HepG2 (cell line): ENCODE measurements around the gene CFAP73. TPM values are rescaled to one million over a fixed set of nuclear protein-coding genes. Genes with fewer than 3 reads are reported as not detected.
A peak's percentile ranks its signal among the peaks of the same experiment; 100 is the strongest.

Experiments used
- CENPX ChIP-seq: sonication (generic); formaldehyde crosslinking; IDR thresholded peaks from 2 replicates; pipeline ENCODE4 v1.9.0; 2021; ENCODE audit warnings: mild to moderate bottlenecking, missing genetic modification reagents, moderate library complexity
- CHCHD3 ChIP-seq: sonication (generic); formaldehyde crosslinking; IDR thresholded peaks from 2 replicates; pipeline ENCODE4 v1.8.0; 2022; ENCODE audit warnings: mild to moderate bottlenecking, missing genetic modification reagents, moderate library complexity
- E2F5 ChIP-seq: sonication (generic); formaldehyde crosslinking; conservative IDR thresholded peaks from 2 replicates; pipeline ENCODE4 v1.4.0; 2020; ENCODE audit warnings: missing genetic modification reagents
- ELF3 ChIP-seq: IDR thresholded peaks from 2 replicates; pipeline ENCODE4 v1.6.1; 2016; ENCODE audit warnings: missing genetic modification reagents, missing compliant biosample characterization
- GATAD2A ChIP-seq: IDR thresholded peaks from 2 replicates; pipeline ENCODE4 v1.6.1; 2016
- HBP1 ChIP-seq: IDR thresholded peaks from 2 replicates; pipeline ENCODE4 v1.6.1; 2016; ENCODE audit warnings: low read depth, control low read depth
- HHEX ChIP-seq: IDR thresholded peaks from 2 replicates; pipeline ENCODE4 v1.6.1; 2016; ENCODE audit warnings: control low read depth
- HIVEP1 ChIP-seq: sonication (generic); formaldehyde crosslinking; IDR thresholded peaks from 2 replicates; pipeline ENCODE4 v1.4.0; 2020; ENCODE audit warnings: mild to moderate bottlenecking, missing genetic modification reagents
- MEIS2 ChIP-seq: sonication (generic); formaldehyde crosslinking; IDR thresholded peaks from 2 replicates; pipeline ENCODE4 v1.9.0; 2021; ENCODE audit warnings: mild to moderate bottlenecking, missing genetic modification reagents
- PAWR ChIP-seq: sonication (generic); formaldehyde crosslinking; IDR thresholded peaks from 2 replicates; pipeline ENCODE4 v1.4.0; 2020; ENCODE audit warnings: missing genetic modification reagents, mild to moderate bottlenecking, borderline replicate concordance
- RXRB ChIP-seq: IDR thresholded peaks from 2 replicates; pipeline ENCODE4 v1.6.1; 2016; ENCODE audit warnings: borderline replicate concordance, missing genetic modification reagents, missing compliant biosample characterization
- TBX3 ChIP-seq: fragments of 450-650 bp; IDR thresholded peaks from 2 replicates; pipeline ENCODE4 v1.6.1; 2017; ENCODE audit warnings: antibody characterized with exemption, mild to moderate bottlenecking, inconsistent platforms, borderline replicate concordance
- TCF7L2 ChIP-seq: IDR thresholded peaks from 2 replicates; pipeline ENCODE4 v1.6.1; 2011; ENCODE audit warnings: mild to moderate bottlenecking, low read depth, low read length, moderate library complexity
- ZNF740 ChIP-seq: sonication (generic); formaldehyde crosslinking; IDR thresholded peaks from 2 replicates; pipeline ENCODE4 v1.4.0; 2020; ENCODE audit warnings: missing genetic modification reagents
- ZNF816 ChIP-seq: sonication (generic); formaldehyde crosslinking; IDR thresholded peaks from 2 replicates; pipeline ENCODE4 v1.8.0; 2022; ENCODE audit warnings: missing genetic modification reagents, mild to moderate bottlenecking, borderline replicate concordance
- polyA plus RNA-seq, 8 experiments: library from polyadenylated mRNA; depleted of rRNA in 3 of 8; stranded (reverse) in 7 of 8; unstranded in 1 of 8; fragments of >200 nt; fragmentation: Illumina TruSeq in 4 of 8; extraction: Trizol in 4 of 8; gene quantifications; 2 replicates each; pipeline versions ENCODE4 v1.2.1 to v1.2.3, GENCODE V29; 2011 to 2016; ENCODE audit warnings: low read depth in 4 of 8, missing spikeins in 1 of 8, mixed read lengths in 1 of 8; ENCODE audit not compliant: insufficient read depth in 1 of 8
- total RNA-seq, 5 experiments: library from RNA; depleted of rRNA; stranded (reverse); fragments of >200 nt; fragmentation: Illumina TruSeq; extraction: Trizol; gene quantifications; 2 replicates each; pipeline ENCODE4 v1.2.3, GENCODE V29; 2016; ENCODE audit warnings: low read depth in 1 of 5
- TF ChIP-seq, protein P1 (sequence below), 2 experiments: fragments of 450-650 bp in 1 of 2; sonication (generic) in 1 of 2; formaldehyde crosslinking in 1 of 2; IDR thresholded peaks; 2 replicates each; pipeline versions ENCODE4 v1.6.1 to v1.8.0; 2016 to 2022; ENCODE audit warnings: antibody characterized with exemption in 1 of 2, mild to moderate bottlenecking in 1 of 2, missing genetic modification reagents in 1 of 2

Gene CFAP73
- total and polyA plus RNA-seq, 2 of the 13 experiments (the other 11 are each of a cell fraction or from before 2014, with no cell fraction given): not detected

DNA sequence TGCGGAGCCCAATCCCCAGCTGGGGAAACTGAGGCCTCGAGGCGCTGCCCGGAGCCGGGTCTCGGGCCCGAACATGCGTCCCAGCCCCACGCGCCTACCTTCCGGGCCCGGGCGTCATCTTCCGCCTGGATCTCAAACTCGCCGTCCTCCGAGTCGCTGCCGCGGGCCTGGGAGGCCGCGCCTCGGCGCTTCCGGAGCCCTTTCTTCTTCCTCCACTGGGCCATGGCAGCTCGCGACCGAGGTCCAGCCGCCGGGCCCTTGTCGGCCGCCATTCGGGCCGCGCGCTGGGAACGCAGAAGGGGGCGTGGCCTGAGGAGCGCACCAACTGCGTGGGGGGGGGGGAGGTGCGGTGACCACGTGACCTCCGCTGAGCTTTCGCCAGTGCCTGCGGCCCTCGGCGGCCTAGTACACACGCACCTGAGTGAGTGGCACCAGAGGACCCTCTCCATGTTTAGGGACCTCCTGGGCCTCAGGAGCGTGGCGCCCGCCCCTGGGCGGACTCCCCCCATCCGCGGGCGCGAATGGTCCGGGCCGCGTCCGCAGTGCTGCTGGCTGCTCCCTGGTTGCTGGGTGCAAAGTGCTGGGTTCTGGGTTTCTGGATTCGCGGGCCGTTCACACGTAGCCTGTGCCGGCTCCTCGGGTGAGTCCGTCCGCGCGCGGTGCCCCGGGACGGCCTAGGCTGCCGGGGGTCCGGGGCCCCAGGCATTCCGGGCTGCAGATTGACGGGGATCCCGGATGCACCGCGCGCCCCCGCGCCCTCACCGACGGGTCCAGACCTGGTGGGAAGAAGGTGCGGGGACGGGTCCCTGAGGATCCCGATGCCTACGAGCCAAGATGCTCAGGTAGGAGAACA lies 35.9 kb downstream of the CFAP73 start, which contains the start of the genes DDX54 and RITA1 (continued):
- TF ChIP-seq ZNF740: peak; percentile 93
- TF ChIP-seq, protein P1, sequence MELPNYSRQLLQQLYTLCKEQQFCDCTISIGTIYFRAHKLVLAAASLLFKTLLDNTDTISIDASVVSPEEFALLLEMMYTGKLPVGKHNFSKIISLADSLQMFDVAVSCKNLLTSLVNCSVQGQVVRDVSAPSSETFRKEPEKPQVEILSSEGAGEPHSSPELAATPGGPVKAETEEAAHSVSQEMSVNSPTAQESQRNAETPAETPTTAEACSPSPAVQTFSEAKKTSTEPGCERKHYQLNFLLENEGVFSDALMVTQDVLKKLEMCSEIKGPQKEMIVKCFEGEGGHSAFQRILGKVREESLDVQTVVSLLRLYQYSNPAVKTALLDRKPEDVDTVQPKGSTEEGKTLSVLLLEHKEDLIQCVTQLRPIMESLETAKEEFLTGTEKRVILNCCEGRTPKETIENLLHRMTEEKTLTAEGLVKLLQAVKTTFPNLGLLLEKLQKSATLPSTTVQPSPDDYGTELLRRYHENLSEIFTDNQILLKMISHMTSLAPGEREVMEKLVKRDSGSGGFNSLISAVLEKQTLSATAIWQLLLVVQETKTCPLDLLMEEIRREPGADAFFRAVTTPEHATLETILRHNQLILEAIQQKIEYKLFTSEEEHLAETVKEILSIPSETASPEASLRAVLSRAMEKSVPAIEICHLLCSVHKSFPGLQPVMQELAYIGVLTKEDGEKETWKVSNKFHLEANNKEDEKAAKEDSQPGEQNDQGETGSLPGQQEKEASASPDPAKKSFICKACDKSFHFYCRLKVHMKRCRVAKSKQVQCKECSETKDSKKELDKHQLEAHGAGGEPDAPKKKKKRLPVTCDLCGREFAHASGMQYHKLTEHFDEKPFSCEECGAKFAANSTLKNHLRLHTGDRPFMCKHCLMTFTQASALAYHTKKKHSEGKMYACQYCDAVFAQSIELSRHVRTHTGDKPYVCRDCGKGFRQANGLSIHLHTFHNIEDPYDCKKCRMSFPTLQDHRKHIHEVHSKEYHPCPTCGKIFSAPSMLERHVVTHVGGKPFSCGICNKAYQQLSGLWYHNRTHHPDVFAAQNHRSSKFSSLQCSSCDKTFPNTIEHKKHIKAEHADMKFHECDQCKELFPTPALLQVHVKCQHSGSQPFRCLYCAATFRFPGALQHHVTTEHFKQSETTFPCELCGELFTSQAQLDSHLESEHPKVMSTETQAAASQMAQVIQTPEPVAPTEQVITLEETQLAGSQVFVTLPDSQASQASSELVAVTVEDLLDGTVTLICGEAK (IDR thresholded peaks at IDR 0.05): no peak
- TF ChIP-seq, protein P1 (CRISPR knock-in tag; IDR thresholded peaks at IDR 0.05): peak; percentile 37
- TF ChIP-seq MEIS2 (CRISPR knock-in tag): peak; percentile 64; the same call in 1 of the 2 replicates
- peak; percentile 82; the same call in 1 of the 2 replicates for TF ChIP-seq HIVEP1 (CRISPR knock-in tag)
- no peak for TF ChIP-seq E2F5
- peak; percentile 63; the same call in 1 of the 2 replicates for TF ChIP-seq CHCHD3 (CRISPR knock-in tag)
- TF ChIP-seq RXRB (CRISPR knock-in tag): peak; percentile 64; the same call in 1 of the 2 replicates
- peak; percentile 91 for TF ChIP-seq ZNF816 (CRISPR knock-in tag)
- no peak for TF ChIP-seq ELF3
- TF ChIP-seq HBP1 (CRISPR knock-in tag): no peak; the same call in 1 of the 2 replicates
- TF ChIP-seq TCF7L2: no peak
- no peak for TF ChIP-seq HHEX (CRISPR knock-in tag)
- 0 out of 2 replicates have a peak, but pooled peaks have one; percentile 44 for TF ChIP-seq PAWR (CRISPR knock-in tag)
- TF ChIP-seq CENPX (CRISPR knock-in tag): no peak
- peak; percentile 34; the same call in 1 of the 2 replicates for TF ChIP-seq GATAD2A
- no peak; the same call in 1 of the 2 replicates for TF ChIP-seq TBX3
